22Rv1 (cell line): ENCODE data around the gene SLC39A9.

ENCODE experiments used
- ZFX ChIP-seq: fragments of 450-650 bp; IDR thresholded peaks from 2 replicates; pipeline ENCODE4 v1.6.1; 2017; ENCODE audit warnings: antibody characterized with exemption, borderline replicate concordance
- TF ChIP-seq, protein P1 (sequence below): fragments of 450-650 bp; IDR thresholded peaks from 2 replicates; pipeline ENCODE4 v1.5.1; 2017; ENCODE audit warnings: mild to moderate bottlenecking

DNA sequence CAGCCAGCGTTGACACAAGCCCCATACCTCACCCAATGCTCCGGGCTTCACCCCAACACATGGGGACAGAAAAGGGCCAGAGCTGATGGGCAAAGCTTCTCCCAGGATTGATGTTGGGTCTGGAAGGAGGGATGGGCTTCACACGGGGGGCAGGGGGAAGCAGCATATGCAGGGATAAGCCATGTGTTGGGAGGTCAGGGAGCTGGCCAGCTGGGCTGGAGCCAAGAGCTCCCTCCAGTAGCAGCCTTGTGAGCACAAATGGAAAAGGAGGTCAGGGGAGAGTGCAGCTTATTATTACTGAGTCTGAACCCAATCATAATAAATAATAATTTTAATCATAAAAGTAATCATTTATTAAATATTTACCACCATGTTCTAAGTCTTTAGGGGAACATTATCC, 95.3 kb downstream of the SLC39A9 start:
- TF ChIP-seq, protein P1, sequence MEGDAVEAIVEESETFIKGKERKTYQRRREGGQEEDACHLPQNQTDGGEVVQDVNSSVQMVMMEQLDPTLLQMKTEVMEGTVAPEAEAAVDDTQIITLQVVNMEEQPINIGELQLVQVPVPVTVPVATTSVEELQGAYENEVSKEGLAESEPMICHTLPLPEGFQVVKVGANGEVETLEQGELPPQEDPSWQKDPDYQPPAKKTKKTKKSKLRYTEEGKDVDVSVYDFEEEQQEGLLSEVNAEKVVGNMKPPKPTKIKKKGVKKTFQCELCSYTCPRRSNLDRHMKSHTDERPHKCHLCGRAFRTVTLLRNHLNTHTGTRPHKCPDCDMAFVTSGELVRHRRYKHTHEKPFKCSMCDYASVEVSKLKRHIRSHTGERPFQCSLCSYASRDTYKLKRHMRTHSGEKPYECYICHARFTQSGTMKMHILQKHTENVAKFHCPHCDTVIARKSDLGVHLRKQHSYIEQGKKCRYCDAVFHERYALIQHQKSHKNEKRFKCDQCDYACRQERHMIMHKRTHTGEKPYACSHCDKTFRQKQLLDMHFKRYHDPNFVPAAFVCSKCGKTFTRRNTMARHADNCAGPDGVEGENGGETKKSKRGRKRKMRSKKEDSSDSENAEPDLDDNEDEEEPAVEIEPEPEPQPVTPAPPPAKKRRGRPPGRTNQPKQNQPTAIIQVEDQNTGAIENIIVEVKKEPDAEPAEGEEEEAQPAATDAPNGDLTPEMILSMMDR: no peak
- no peak for TF ChIP-seq ZFX
